GM12892 (cell line): Measurements from ENCODE around the gene DHX9. TPM values are rescaled to one million over a fixed set of nuclear protein-coding genes. Genes with fewer than 3 reads are reported as not detected.

Experiments
- DNase-seq: peaks from one replicate; pipeline ENCODE4 v3.0.0; 2011; ENCODE audit not compliant: insufficient read length
- FAIRE-seq: peaks from 2 replicates; lab custom pipeline; 2011; peaks lifted over from hg19 to GRCh38; lab: Jason Lieb, UNC
- POLR2A ChIP-seq: IDR thresholded peaks from 2 replicates; pipeline ENCODE4 v1.6.1; 2011; ENCODE audit warnings: low read depth, low read length, control low read depth
- POLR2AphosphoS5 ChIP-seq: IDR thresholded peaks from 2 replicates; pipeline ENCODE4 v1.6.1; 2011; ENCODE audit warnings: low read depth, low read length, control low read depth
- TAF1 ChIP-seq: IDR thresholded peaks from 2 replicates; pipeline ENCODE4 v1.6.1; 2011; ENCODE audit warnings: low read depth, mild to moderate bottlenecking, control low read depth, low read length, borderline replicate concordance
- polyA plus RNA-seq: library from polyadenylated mRNA; unstranded; fragments of >200 nt; gene quantifications from one replicate; pipeline ENCODE4 v1.2.1, GENCODE V29; 2012; ENCODE audit warnings: missing spikeins, inconsistent platforms; ENCODE audit not compliant: missing spikeins

DHX9 gene
- 115 TPM for polyA plus RNA-seq

- peak; percentile 88 for DNase-seq
- peak; percentile 100 for FAIRE-seq
- TF ChIP-seq POLR2AphosphoS5 (peak; percentile 98), POLR2A (peak; percentile 98), TAF1 (peak; percentile 89)
Measured at GRCh38 chr1:182839209-182840066, at the start of gene DHX9. TSS of gene DHX9 (plus strand) at chr1:182839347. CDS start at chr1:182842567, 3,220 bp downstream.

GRCh38 chr1:182791281-182792179 is 47.6 kb upstream of the DHX9 start:
- DNase-seq: no peak
- TF ChIP-seq TAF1 (no peak), POLR2A (no peak), POLR2AphosphoS5 (no peak)
- peak; percentile 65 for FAIRE-seq

GRCh38 chr1:182794091-182794490 is 45.1 kb upstream of the DHX9 start:
- TF ChIP-seq POLR2AphosphoS5 (no peak), POLR2A (no peak), TAF1 (no peak)
- FAIRE-seq (no peak), DNase-seq (no peak)

GRCh38 chr1:182794676-182795201 is 44.4 kb upstream of the DHX9 start:
- TF ChIP-seq POLR2AphosphoS5: no peak
- TF ChIP-seq POLR2A: no peak
- TF ChIP-seq TAF1: no peak
- FAIRE-seq (no peak), DNase-seq (no peak)

- FAIRE-seq: no peak
- TF ChIP-seq TAF1 (no peak), POLR2A (no peak), POLR2AphosphoS5 (no peak)
- DNase-seq: no peak
Measured at GRCh38 chr1:182795563-182796228, 43.5 kb upstream of the DHX9 start.

GRCh38 chr1:182802006-182802803 is 36.9 kb upstream of the DHX9 start:
- DNase-seq (no peak), FAIRE-seq (no peak)
- no peak for TF ChIP-seq POLR2AphosphoS5
- no peak for TF ChIP-seq POLR2A
- no peak for TF ChIP-seq TAF1

- no peak for TF ChIP-seq POLR2A
- no peak for TF ChIP-seq POLR2AphosphoS5
- TF ChIP-seq TAF1: no peak
- FAIRE-seq: no peak
- DNase-seq: no peak
Measured at GRCh38 chr1:182803846-182804245, 35.3 kb upstream of the DHX9 start.

GRCh38 chr1:182806015-182806678 is 33.0 kb upstream of the DHX9 start:
- DNase-seq (no peak), FAIRE-seq (no peak)
- TF ChIP-seq TAF1: no peak
- no peak for TF ChIP-seq POLR2A
- no peak for TF ChIP-seq POLR2AphosphoS5

GRCh38 chr1:182807907-182808306 is 31.2 kb upstream of the DHX9 start:
- DNase-seq (no peak), FAIRE-seq (no peak)
- no peak for TF ChIP-seq TAF1
- TF ChIP-seq POLR2A: no peak
- no peak for TF ChIP-seq POLR2AphosphoS5

GRCh38 chr1:182809414-182809957 is 29.7 kb upstream of the DHX9 start:
- no peak for FAIRE-seq
- TF ChIP-seq POLR2A (no peak), TAF1 (no peak), POLR2AphosphoS5 (no peak)
- DNase-seq: no peak
